ENCODE results near the gene CLTB. TPM values are rescaled to one million over a fixed set of nuclear protein-coding genes. Genes with fewer than 3 reads are reported as not detected.
A peak's percentile ranks its signal among the peaks of the same experiment; 100 is the strongest.

The CLTB gene
- total RNA-seq, 1 experiment from 2014 or later, result 354 TPM

GRCh38 chr5:176441921-176442323 lies 25.6 kb upstream of the CLTB start:
- ChIA-PET POLR2A (ENCODE audit: unreplicated experiment) (interaction anchor here (0.6 kb wide), 1 partner anchor 33 kb away, joined by 3 read pairs; no protein-coding TSS in a partner anchor), CTCF (interaction anchor here (1.0 kb wide), 1 partner anchor 12 kb away, joined by 3 read pairs; no protein-coding TSS in a partner anchor)
- H3K9me3 ChIP-seq (ENCODE audit: low read length), result no peaks in the 10 kb centered on the region
- TF ChIP-seq EZH2 (IDR thresholded peaks at IDR 0.05; ENCODE audit: low read length, unreplicated experiment) (no peak), CTCF (conservative IDR thresholded peaks at IDR 0.05; ENCODE audit: low read depth, low read length) (no peak), EZH2phosphoT487 (IDR thresholded peaks at IDR 0.05; ENCODE audit: borderline replicate concordance, low read length) (no peak)
- H3K36me3 ChIP-seq (ENCODE audit: low read depth, low read length), result no peaks in the 10 kb centered on the region
- H3K79me2 ChIP-seq (ENCODE audit: low read length), result peaks cover 3% of the 10 kb centered on the region; the same call in 1 of the 2 replicates
- H3F3A ChIP-seq (ENCODE audit: low read length, unreplicated experiment), result no peaks in the 10 kb centered on the region
- DNase-seq, result peak; percentile 73
- no TSS peak for BruUV-seq (replicated peaks)
- no peaks in the 10 kb centered on the region for H3K27me3 ChIP-seq (ENCODE audit: low read length)
- no peaks in the 10 kb centered on the region for H3K9me2 ChIP-seq (replicated peaks; ENCODE audit: low read length)
- H3K4me2 ChIP-seq (ENCODE audit: low read length), result peak overlapping the region; percentile 49
- H3K4me1 ChIP-seq (ENCODE audit: insufficient read depth, low read length), result peaks cover 32% of the 10 kb centered on the region
- intact Hi-C loops (cut with micrococcal nuclease), result no loop called here
- H2AFZ ChIP-seq (ENCODE audit: low read length), result 0 out of 2 replicates have a peak overlapping the region, but pooled peaks have one; percentile 3
- no peaks in the 10 kb centered on the region for H4K20me1 ChIP-seq (ENCODE audit: low read length)
- peak overlapping the region; percentile 31 for H3K27ac ChIP-seq (ENCODE audit: low read length)
- peak; percentile 59 for ATAC-seq
- no peak overlapping the region for H3K4me3 ChIP-seq (ENCODE audit: low read length)
- H3K9ac ChIP-seq (ENCODE audit: low read length), result no peak overlapping the region

- H3K9ac ChIP-seq (ENCODE audit: low read length), result no peak overlapping the region
- TF ChIP-seq EZH2phosphoT487 (IDR thresholded peaks at IDR 0.05; ENCODE audit: borderline replicate concordance, low read length), result no peak
- no peak for TF ChIP-seq CTCF (conservative IDR thresholded peaks at IDR 0.05; ENCODE audit: low read depth, low read length)
- TF ChIP-seq EZH2 (IDR thresholded peaks at IDR 0.05; ENCODE audit: low read length, unreplicated experiment), result no peak
- peak overlapping the region; percentile 49 for H3K4me2 ChIP-seq (ENCODE audit: low read length)
- H3K9me2 ChIP-seq (replicated peaks; ENCODE audit: low read length), result no peaks in the 10 kb centered on the region
- H3K36me3 ChIP-seq (ENCODE audit: low read depth, low read length), result no peaks in the 10 kb centered on the region
- no peaks in the 10 kb centered on the region for H3K79me2 ChIP-seq (ENCODE audit: low read length)
- no peaks in the 10 kb centered on the region for H4K20me1 ChIP-seq (ENCODE audit: low read length)
- BruUV-seq (replicated peaks), result no TSS peak
- no peak for DNase-seq
- 0 out of 2 replicates have a peak overlapping the region, but pooled peaks have one; percentile 3 for H2AFZ ChIP-seq (ENCODE audit: low read length)
- CTCF ChIA-PET, result interaction anchor here (1.0 kb wide), 1 partner anchor 11 kb away, joined by 3 read pairs; no protein-coding TSS in a partner anchor
- H3F3A ChIP-seq (ENCODE audit: low read length, unreplicated experiment), result no peaks in the 10 kb centered on the region
- intact Hi-C loops (cut with micrococcal nuclease), result no loop called here
- peaks cover 32% of the 10 kb centered on the region for H3K4me1 ChIP-seq (ENCODE audit: insufficient read depth, low read length)
- peak overlapping the region; percentile 31 for H3K27ac ChIP-seq (ENCODE audit: low read length)
- no peaks in the 10 kb centered on the region for H3K9me3 ChIP-seq (ENCODE audit: low read length)
- POLR2A ChIA-PET (ENCODE audit: unreplicated experiment), result no interaction called here
- ATAC-seq, result no peak
- H3K27me3 ChIP-seq (ENCODE audit: low read length), result no peaks in the 10 kb centered on the region
- no peak overlapping the region for H3K4me3 ChIP-seq (ENCODE audit: low read length)
Observed at GRCh38 chr5:176440927-176441706, 24.8 kb upstream of the CLTB start.
